ENCODE results near the gene TNFAIP8L3.

- TF ChIP-seq CTCF (IDR thresholded peaks at IDR 0.05): no peak
- TF ChIP-seq POLR2A (IDR thresholded peaks at IDR 0.05): no peak
Observed at GRCh38 chr15:51085764-51086163, 8.9 kb downstream of the TNFAIP8L3 start.
